HG03520 (cell line): ENCODE measurements around the gene FCRL2.
"Not testable (repeated sequence)": the region's sequence is repeated elsewhere in the genome, so short reads cannot be mapped to it uniquely, and the experiment has no call there.

Source experiments
- ATAC-seq: cut with Tn5 transposase; IDR thresholded peaks from one replicate; pipeline ENCODE4 v1.9.1; 2021; ENCODE audit warnings: mild to moderate bottlenecking, moderate library complexity; ENCODE audit not compliant: unreplicated experiment

The FCRL2 gene

GRCh38 chr1:157753611-157754010 is 23.3 kb downstream of the FCRL2 start:
- no peak for ATAC-seq

GRCh38 chr1:157751283-157751682 is 25.6 kb downstream of the FCRL2 start:
- ATAC-seq: no peak

GRCh38 chr1:157748262-157748817 is 28.6 kb downstream of the FCRL2 start:
- ATAC-seq: no peak

GRCh38 chr1:157739229-157739901 is 37.6 kb downstream of the FCRL2 start:
- no peak for ATAC-seq

GRCh38 chr1:157735991-157736390 is 40.9 kb downstream of the FCRL2 start:
- ATAC-seq: not testable (repeated sequence)

GRCh38 chr1:157734321-157734720 is 42.6 kb downstream of the FCRL2 start:
- no peak for ATAC-seq

- no peak for ATAC-seq
These were observed 44.2 kb downstream of the FCRL2 start for GRCh38 chr1:157732755-157733154.

- ATAC-seq: no peak
These were observed 51.7 kb downstream of the FCRL2 start for GRCh38 chr1:157725221-157725577.

- ATAC-seq: no peak
These were observed 52.3 kb downstream of the FCRL2 start for GRCh38 chr1:157724537-157725220.

- no peak for ATAC-seq
These were observed 53.8 kb downstream of the FCRL2 start for GRCh38 chr1:157723157-157723556.

- no peak for ATAC-seq
These were observed 54.9 kb downstream of the FCRL2 start for GRCh38 chr1:157721985-157722384.

- ATAC-seq: no peak
These were observed 61.2 kb downstream of the FCRL2 start for GRCh38 chr1:157715736-157716135.

- no peak for ATAC-seq
These were observed 65.1 kb downstream of the FCRL2 start for GRCh38 chr1:157711802-157712201.

- no peak for ATAC-seq
These were observed 72.1 kb downstream of the FCRL2 start for GRCh38 chr1:157704878-157705277.

- no peak for ATAC-seq
These were observed 73.0 kb downstream of the FCRL2 start for GRCh38 chr1:157703981-157704380.

- no peak for ATAC-seq
These were observed 74.6 kb downstream of the FCRL2 start for GRCh38 chr1:157702308-157702825.

GRCh38 chr1:157700732-157701131 is 76.2 kb downstream of the FCRL2 start, which contains the start of gene FCRL3:
TSS of gene FCRL3 (minus strand) at chr1:157700769. CDS start at chr1:157700489, 280 bp downstream.
- ATAC-seq: no peak

GRCh38 chr1:157700305-157700704 is 76.6 kb downstream of the FCRL2 start:
- ATAC-seq: no peak

GRCh38 chr1:157697781-157698569 is 79.0 kb downstream of the FCRL2 start:
- no peak for ATAC-seq

GRCh38 chr1:157696966-157697628 is 79.8 kb downstream of the FCRL2 start:
- ATAC-seq: no peak
